GM23338 (cell line): ENCODE data around the gene C5orf58. TPM values are rescaled to one million over a fixed set of nuclear protein-coding genes. Genes with fewer than 3 reads are reported as not detected.

Source experiments
- ATAC-seq: fragments of 200-7000 bp; cut with Tn5 transposase; 3 replicates; pipeline ENCODE4 v1.9.1; 2020
- DNase-seq: peaks from one replicate; pipeline ENCODE4 v3.0.0-alpha.2; 2015; ENCODE audit warnings: low spot score
- H2AFZ ChIP-seq: fragments of 200-600 bp; sonication (generic); 2 replicates; pipeline ENCODE4 v1.8.0; 2016; ENCODE audit warnings: antibody characterized with exemption, mild to moderate bottlenecking, moderate library complexity
- H3F3A ChIP-seq: fragments of 200-600 bp; sonication (generic); replicated peaks from 2 replicates; pipeline ENCODE4 v1.8.0; 2017; ENCODE audit warnings: antibody characterized with exemption, mixed run types, low read depth
- H3K27ac ChIP-seq: fragments of 200-600 bp; sonication (generic); 2 replicates; pipeline ENCODE4 v1.6.1; 2016; ENCODE audit warnings: low read depth
- H3K27me3 ChIP-seq: fragments of 200-600 bp; sonication (generic); 2 replicates; pipeline ENCODE4 v1.8.0; 2016; ENCODE audit warnings: mild to moderate bottlenecking, mixed run types, moderate library complexity; ENCODE audit not compliant: insufficient read depth
- H3K36me3 ChIP-seq: fragments of 200-600 bp; sonication (generic); 2 replicates; pipeline ENCODE4 v1.8.0; 2016; ENCODE audit warnings: mild to moderate bottlenecking; ENCODE audit not compliant: insufficient read depth
- H3K4me1 ChIP-seq: fragments of 200-600 bp; sonication (generic); 2 replicates; pipeline ENCODE4 v1.8.0; 2016; ENCODE audit warnings: mild to moderate bottlenecking, moderate library complexity; ENCODE audit not compliant: insufficient read depth
- H3K4me2 ChIP-seq: fragments of 200-600 bp; sonication (generic); 2 replicates; pipeline ENCODE4 v1.7.1; 2017; ENCODE audit warnings: mixed run types
- H3K4me3 ChIP-seq: fragments of 200-600 bp; sonication (generic); 2 replicates; pipeline ENCODE4 v1.6.1; 2016; ENCODE audit warnings: mixed run types
- H3K79me2 ChIP-seq: fragments of 200-600 bp; sonication (generic); replicated peaks from 2 replicates; pipeline ENCODE4 v1.8.0; 2017; ENCODE audit warnings: mild to moderate bottlenecking; ENCODE audit not compliant: insufficient read depth
- H3K9me2 ChIP-seq: fragments of 200-600 bp; sonication (generic); 2 replicates; pipeline ENCODE4 v1.8.0; 2017; ENCODE audit not compliant: insufficient read depth
- H4K20me1 ChIP-seq: fragments of 200-600 bp; sonication (generic); replicated peaks from 2 replicates; pipeline ENCODE4 v1.8.0; 2017; ENCODE audit warnings: mild to moderate bottlenecking; ENCODE audit not compliant: insufficient read depth
- H3K27ac Mint-ChIP-seq: 2 replicates; pipeline ENCODE4 v1.8.0; 2020; ENCODE audit warnings: inconsistent platforms, mild to moderate bottlenecking, moderate library complexity, mixed read lengths
- H3K27me3 Mint-ChIP-seq: 3 replicates; pipeline ENCODE4 v1.8.0; 2022; ENCODE audit warnings: low read depth, mild to moderate bottlenecking, moderate library complexity, mixed read lengths, inconsistent platforms; ENCODE audit not compliant: insufficient read depth, poor library complexity
- H3K36me3 Mint-ChIP-seq: 3 replicates; pipeline ENCODE4 v1.8.0; 2021; ENCODE audit warnings: low read depth, mild to moderate bottlenecking, inconsistent platforms, moderate library complexity, mixed read lengths
- H3K4me1 Mint-ChIP-seq: 3 replicates; pipeline ENCODE4 v1.8.0; 2020; ENCODE audit warnings: mild to moderate bottlenecking, inconsistent platforms, mixed read lengths
- H3K4me3 Mint-ChIP-seq: 3 replicates; pipeline ENCODE4 v1.8.0; 2021; ENCODE audit warnings: moderate library complexity, mild to moderate bottlenecking, inconsistent platforms, mixed read lengths
- H3K9me3 Mint-ChIP-seq: 3 replicates; pipeline ENCODE4 v1.8.0; 2020; ENCODE audit warnings: moderate library complexity, mild to moderate bottlenecking, inconsistent platforms, mixed read lengths
- ETS1 ChIP-seq: IDR thresholded peaks from 2 replicates; pipeline ENCODE4 v1.6.1; 2016; ENCODE audit warnings: antibody characterized with exemption
- EZH2 ChIP-seq: fragments of 200-600 bp; sonication (generic); IDR thresholded peaks from one replicate; pipeline ENCODE4 v1.8.0; 2017; ENCODE audit warnings: antibody characterized with exemption, mild to moderate bottlenecking, low read depth; ENCODE audit not compliant: unreplicated experiment
- JUNB ChIP-seq: IDR thresholded peaks from one replicate; pipeline ENCODE4 v1.6.1; 2016; ENCODE audit warnings: antibody characterized with exemption; ENCODE audit not compliant: unreplicated experiment
- NANOG ChIP-seq: IDR thresholded peaks from 2 replicates; pipeline ENCODE4 v1.6.1; 2016; ENCODE audit warnings: antibody characterized with exemption, borderline replicate concordance
- POLR2AphosphoS5 ChIP-seq: IDR thresholded peaks from 2 replicates; pipeline ENCODE4 v1.6.1; 2016; ENCODE audit warnings: antibody characterized with exemption, low read depth
- ZNF114 ChIP-seq: fragments of 250-450 bp; sonication (Bioruptor Pico); IDR thresholded peaks from 2 replicates; pipeline ENCODE4 v1.5.0; 2020; ENCODE audit warnings: mild to moderate bottlenecking, moderate library complexity
- ZNF462 ChIP-seq: fragments of 250-450 bp; sonication (Bioruptor Pico); IDR thresholded peaks from 2 replicates; pipeline ENCODE4 v1.5.0; 2020; ENCODE audit warnings: mild to moderate bottlenecking, moderate library complexity
- polyA plus RNA-seq: library from polyadenylated mRNA; unstranded; fragments of >200 nt; fragmentation: Nextera tagmentation; extraction: Ambion mirVana; gene quantifications from 2 replicates; pipeline ENCODE4 v1.2.1, GENCODE V29; 2016
- total RNA-seq: library from RNA; depleted of rRNA; stranded (reverse); fragments of >200 nt; shearing (Covaris generic); gene quantifications from 2 replicates; pipeline ENCODE4 v1.2.3, GENCODE V29; 2014

Gene C5orf58
- total and polyA plus RNA-seq, 2 experiments from 2014 or later = 1.0 to 9.1 TPM

- no peak for TF ChIP-seq ZNF462 (CRISPR knock-in tag)
- no peak for TF ChIP-seq ZNF114 (CRISPR knock-in tag)
- no peak for TF ChIP-seq ETS1
- TF ChIP-seq NANOG = no peak
- TF ChIP-seq EZH2 = no peak
- TF ChIP-seq POLR2AphosphoS5 = no peak
These were observed 50.5 kb downstream of the C5orf58 start (continued) for GRCh38 chr5:170283296-170283695.

GRCh38 chr5:170284231-170284630 lies 51.4 kb downstream of the C5orf58 start:
- H3K36me3 Mint-ChIP-seq = peaks cover 28% of the 10 kb centered on the region
- H3K4me3 Mint-ChIP-seq = no peak overlapping the region
- peaks cover 8% of the 10 kb centered on the region for H3K27me3 Mint-ChIP-seq
- no peaks in the 10 kb centered on the region for H3K36me3 ChIP-seq
- H3K27ac ChIP-seq = no peak overlapping the region
- peaks cover 29% of the 10 kb centered on the region for H3K4me1 Mint-ChIP-seq
- no peaks in the 10 kb centered on the region for H4K20me1 ChIP-seq
- DNase-seq = no peak
- H3K27ac Mint-ChIP-seq = no peak overlapping the region
- H2AFZ ChIP-seq = no peak overlapping the region
- no peaks in the 10 kb centered on the region for H3K79me2 ChIP-seq
- peaks cover 33% of the 10 kb centered on the region for H3K4me1 ChIP-seq
- no peak for ATAC-seq
- H3K4me3 ChIP-seq = no peak overlapping the region
- H3K4me2 ChIP-seq = no peak overlapping the region
- H3K27me3 ChIP-seq = no peaks in the 10 kb centered on the region
- no peaks in the 10 kb centered on the region for H3F3A ChIP-seq
- H3K9me2 ChIP-seq = 0 out of 2 replicates have a peak, but pooled peaks cover 4% of the 10 kb centered on the region
- H3K9me3 Mint-ChIP-seq = peaks cover 38% of the 10 kb centered on the region
- TF ChIP-seq ETS1 (no peak), ZNF462 (CRISPR knock-in tag) (no peak), NANOG (no peak), POLR2AphosphoS5 (no peak), JUNB (no peak), EZH2 (no peak)
